ENCODE measurements around the gene LRRC59. TPM values are rescaled to one million over a fixed set of nuclear protein-coding genes. Genes with fewer than 3 reads are reported as not detected.

The LRRC59 gene
- total RNA-seq, 1 experiment from 2014 or later, result 106 TPM

DNA sequence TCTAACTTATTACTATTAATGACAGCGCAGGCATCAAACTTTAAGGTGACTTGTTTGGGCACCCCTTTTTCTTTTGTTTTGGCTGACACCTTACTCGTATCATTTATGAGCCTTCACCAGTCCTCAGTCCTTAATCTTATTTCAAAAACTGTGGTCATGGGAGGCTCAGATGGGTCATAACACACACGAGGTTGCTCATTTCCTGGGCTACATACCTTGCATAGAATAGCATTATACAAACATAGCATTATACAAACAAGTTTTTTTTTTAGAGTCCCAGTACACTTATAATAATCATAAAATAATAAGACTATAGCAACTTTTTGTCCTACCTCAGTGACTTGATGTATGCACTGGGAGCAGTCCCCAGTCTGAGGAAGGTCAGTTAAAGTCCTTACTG is 17.5 kb upstream of the LRRC59 start:
- H4K8ac ChIP-seq (replicated peaks; ENCODE audit: insufficient read length, low read depth, low read length), result no peak overlapping the region
- H3K56ac ChIP-seq (ENCODE audit: insufficient read length, low read depth, low read length), result no peak overlapping the region
- no peak overlapping the region for H3K18ac ChIP-seq (ENCODE audit: insufficient read length, low read depth, low read length)
- no peak overlapping the region for H4K5ac ChIP-seq (ENCODE audit: insufficient read length, low read depth, low read length)
- no peak overlapping the region for H2BK120ac ChIP-seq (ENCODE audit: low read depth, low read length, poor library complexity, severe bottlenecking)
- no peaks in the 10 kb centered on the region for H3K4me1 ChIP-seq (ENCODE audit: insufficient read depth, low read length)
- Mint-ChIP-seq H3K27ac (no peak overlapping the region), H3K4me3 (no peak overlapping the region), H3K27me3 (ENCODE audit: low read depth) (peaks cover 21% of the 10 kb centered on the region), H3K4me1 (peaks cover 2 to 4% of the 10 kb centered on the region in 2 experiments; a peak in 3 of 4 replicates), H3K9me3 (peaks cover 10 to 11% of the 10 kb centered on the region in 2 experiments), H3K36me3 (ENCODE audit: insufficient read depth in 1 of 3, low read depth in 3 of 3) (peaks cover 2 to 8% (median 4%) of the 10 kb centered on the region in 3 experiments; a peak in 6 of 7 replicates)
- no peak overlapping the region for H3K9ac ChIP-seq (ENCODE audit: extremely low read depth, insufficient read length, low read length)
- no peak overlapping the region for H2BK20ac ChIP-seq (ENCODE audit: low read depth, low read length, poor library complexity, severe bottlenecking)
- no peaks in the 10 kb centered on the region for H3K9me3 ChIP-seq (ENCODE audit: control insufficient read depth, low read depth, low read length)
- no peak overlapping the region for H2BK15ac ChIP-seq (ENCODE audit: low read depth, low read length)
- no peak for DNase-seq
- H2AFZ ChIP-seq (ENCODE audit: low read length), result no peak overlapping the region
- H3K79me1 ChIP-seq (ENCODE audit: insufficient read depth, low read depth, low read length, poor library complexity, severe bottlenecking), result no peaks in the 10 kb centered on the region
- H3K23ac ChIP-seq (ENCODE audit: insufficient read length, low read depth, low read length), result no peak overlapping the region
- no peak overlapping the region for H3K4me2 ChIP-seq (ENCODE audit: insufficient read depth, insufficient read length, low read length)
- no peak overlapping the region for H3K14ac ChIP-seq (ENCODE audit: insufficient read depth, low read length)
- no peak overlapping the region for H2BK5ac ChIP-seq (ENCODE audit: insufficient read length, low read length)
- no peak overlapping the region for H3K4ac ChIP-seq (ENCODE audit: low read depth, low read length)
- WGBS (ENCODE audit: extremely low coverage, insufficient read length, low lambda C conversion rate), result no CpG with 5 or more reads among the region's 3 CpGs
- no peaks in the 10 kb centered on the region for H3K27me3 ChIP-seq (ENCODE audit: insufficient read depth, low read length)
- H2AK5ac ChIP-seq (ENCODE audit: insufficient read length, low read length), result no peak overlapping the region
- TF ChIP-seq, protein P1, sequence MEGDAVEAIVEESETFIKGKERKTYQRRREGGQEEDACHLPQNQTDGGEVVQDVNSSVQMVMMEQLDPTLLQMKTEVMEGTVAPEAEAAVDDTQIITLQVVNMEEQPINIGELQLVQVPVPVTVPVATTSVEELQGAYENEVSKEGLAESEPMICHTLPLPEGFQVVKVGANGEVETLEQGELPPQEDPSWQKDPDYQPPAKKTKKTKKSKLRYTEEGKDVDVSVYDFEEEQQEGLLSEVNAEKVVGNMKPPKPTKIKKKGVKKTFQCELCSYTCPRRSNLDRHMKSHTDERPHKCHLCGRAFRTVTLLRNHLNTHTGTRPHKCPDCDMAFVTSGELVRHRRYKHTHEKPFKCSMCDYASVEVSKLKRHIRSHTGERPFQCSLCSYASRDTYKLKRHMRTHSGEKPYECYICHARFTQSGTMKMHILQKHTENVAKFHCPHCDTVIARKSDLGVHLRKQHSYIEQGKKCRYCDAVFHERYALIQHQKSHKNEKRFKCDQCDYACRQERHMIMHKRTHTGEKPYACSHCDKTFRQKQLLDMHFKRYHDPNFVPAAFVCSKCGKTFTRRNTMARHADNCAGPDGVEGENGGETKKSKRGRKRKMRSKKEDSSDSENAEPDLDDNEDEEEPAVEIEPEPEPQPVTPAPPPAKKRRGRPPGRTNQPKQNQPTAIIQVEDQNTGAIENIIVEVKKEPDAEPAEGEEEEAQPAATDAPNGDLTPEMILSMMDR (conservative IDR thresholded peaks at IDR 0.05), result no peak
- no peak overlapping the region for H4K91ac ChIP-seq (ENCODE audit: insufficient read length, low read depth, low read length)
- H3K27ac ChIP-seq (ENCODE audit: insufficient read length, low read depth, low read length), result no peak overlapping the region
- H4K20me1 ChIP-seq (ENCODE audit: control insufficient read depth, insufficient read depth, insufficient read length), result no peaks in the 10 kb centered on the region
- H3K79me2 ChIP-seq (ENCODE audit: insufficient read depth, low read length), result no peaks in the 10 kb centered on the region
- no peaks in the 10 kb centered on the region for H3K23me2 ChIP-seq (ENCODE audit: insufficient read length, low read depth, low read length, poor library complexity, severe bottlenecking)
- H3T11ph ChIP-seq (ENCODE audit: low read length), result no peak overlapping the region
- H2BK12ac ChIP-seq (ENCODE audit: insufficient read length, low read depth, low read length), result no peak overlapping the region
